HG02981 (cell line): Measurements from ENCODE around the gene CACNA1F.
A peak's percentile ranks its signal among the peaks of the same experiment; 100 is the strongest.

Experiments
- ATAC-seq: cut with Tn5 transposase; IDR thresholded peaks from one replicate; pipeline ENCODE4 v1.9.1; 2021; ENCODE audit warnings: mild to moderate bottlenecking, moderate library complexity; ENCODE audit not compliant: unreplicated experiment

The CACNA1F gene

DNA sequence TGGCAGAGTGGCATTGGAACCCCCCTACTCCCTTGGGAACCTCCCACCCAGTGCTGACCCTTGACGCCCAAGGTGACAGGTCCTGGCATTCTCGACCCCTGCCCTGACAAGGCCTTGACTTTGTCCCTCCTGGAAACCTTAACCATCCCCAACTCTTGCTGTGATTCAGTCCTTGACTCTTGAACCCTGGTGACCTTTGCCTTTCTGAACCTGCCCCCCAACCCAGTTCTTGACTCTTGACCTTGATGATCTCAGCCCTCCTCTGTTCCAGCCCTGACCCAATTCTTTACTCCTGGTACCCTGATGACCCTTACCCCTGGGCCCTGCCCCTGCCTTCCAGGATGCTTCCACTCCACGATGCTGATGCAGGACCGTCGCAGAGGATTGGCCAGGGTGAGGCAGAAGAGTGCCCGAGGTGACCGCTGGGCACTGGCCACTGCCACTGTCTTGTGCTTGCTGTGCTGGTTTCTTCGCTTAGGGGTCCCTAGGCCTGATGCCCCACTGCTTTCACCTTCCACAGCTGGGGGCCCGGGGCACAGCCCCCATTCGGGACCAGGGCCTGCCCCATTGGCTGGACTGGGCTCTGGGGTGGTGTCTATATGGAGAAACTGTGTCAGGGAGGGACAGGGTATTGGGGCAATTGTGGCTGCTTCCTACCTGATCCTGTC lies 1.7 kb downstream of the CACNA1F start:
- ATAC-seq = no peak

- ATAC-seq = peak; percentile 52
These were observed 2.5 kb downstream of the CACNA1F start for GRCh38 chrX:49230500-49231232.

GRCh38 chrX:49228185-49228584 lies 5.0 kb downstream of the CACNA1F start:
- no peak for ATAC-seq

- ATAC-seq = no peak
These were observed 5.4 kb downstream of the CACNA1F start for GRCh38 chrX:49227726-49228125.

DNA sequence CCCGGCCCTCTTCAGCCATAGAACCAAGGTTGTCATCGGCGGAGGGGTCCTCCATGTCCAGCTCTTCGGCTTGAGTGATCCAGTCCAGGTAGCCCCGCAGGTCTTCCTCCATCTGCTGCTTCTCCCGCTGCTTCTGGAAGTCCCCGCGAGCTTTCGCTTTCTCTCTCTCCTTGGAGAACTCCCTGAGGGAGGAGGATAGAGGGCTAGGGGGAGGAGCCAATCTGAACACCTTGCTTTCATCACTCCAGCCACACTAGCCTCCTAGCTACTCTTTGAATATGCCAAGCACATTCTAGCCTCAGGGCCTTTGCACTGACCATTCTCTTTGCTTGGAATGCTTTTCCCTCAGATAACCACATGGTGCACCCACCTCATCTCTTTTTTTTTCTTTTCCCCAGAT lies 6.2 kb downstream of the CACNA1F start:
- ATAC-seq = no peak

DNA sequence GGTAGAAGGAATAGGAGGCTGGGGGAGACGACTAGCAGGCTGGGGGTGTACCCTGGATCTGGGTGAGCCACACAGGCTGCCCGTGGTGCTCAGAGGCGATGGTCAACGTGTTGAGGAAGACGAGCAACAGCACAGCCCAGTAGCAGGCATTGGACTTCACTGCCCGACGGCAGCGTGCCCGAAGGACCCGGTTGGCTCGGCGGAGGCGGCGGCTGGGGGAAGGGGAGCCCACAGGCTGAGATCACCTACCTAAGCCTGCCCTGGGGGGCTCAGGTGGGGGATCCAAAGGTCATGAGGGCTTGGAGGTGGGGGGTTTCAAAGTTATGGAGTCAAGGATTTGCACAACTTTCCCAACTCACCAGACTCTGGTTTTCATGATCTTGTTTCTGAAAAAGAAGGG lies 7.3 kb downstream of the CACNA1F start:
- no peak for ATAC-seq

- no peak for ATAC-seq
These were observed 11.3 kb downstream of the CACNA1F start for GRCh38 chrX:49221868-49222267.

DNA sequence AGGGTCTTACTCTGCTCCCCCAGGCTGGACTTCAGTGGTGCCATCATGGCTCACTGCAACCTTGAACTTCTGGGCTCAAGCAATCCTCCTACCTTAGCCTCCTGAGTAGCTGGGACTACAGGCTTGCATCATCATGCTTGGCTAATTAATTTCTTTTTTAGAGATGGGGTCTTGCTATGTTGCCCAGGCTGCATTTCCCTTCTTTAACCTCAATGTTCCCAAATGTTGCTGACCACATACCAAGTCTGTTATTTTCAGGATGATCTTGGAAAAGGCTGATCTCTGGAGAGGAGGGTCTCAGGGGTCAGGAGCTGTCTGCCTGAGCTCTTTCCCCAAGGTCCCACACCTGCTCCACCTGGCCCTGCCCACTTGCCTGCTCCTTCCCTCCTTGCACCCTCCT lies 13.0 kb downstream of the CACNA1F start:
- ATAC-seq = no peak

DNA sequence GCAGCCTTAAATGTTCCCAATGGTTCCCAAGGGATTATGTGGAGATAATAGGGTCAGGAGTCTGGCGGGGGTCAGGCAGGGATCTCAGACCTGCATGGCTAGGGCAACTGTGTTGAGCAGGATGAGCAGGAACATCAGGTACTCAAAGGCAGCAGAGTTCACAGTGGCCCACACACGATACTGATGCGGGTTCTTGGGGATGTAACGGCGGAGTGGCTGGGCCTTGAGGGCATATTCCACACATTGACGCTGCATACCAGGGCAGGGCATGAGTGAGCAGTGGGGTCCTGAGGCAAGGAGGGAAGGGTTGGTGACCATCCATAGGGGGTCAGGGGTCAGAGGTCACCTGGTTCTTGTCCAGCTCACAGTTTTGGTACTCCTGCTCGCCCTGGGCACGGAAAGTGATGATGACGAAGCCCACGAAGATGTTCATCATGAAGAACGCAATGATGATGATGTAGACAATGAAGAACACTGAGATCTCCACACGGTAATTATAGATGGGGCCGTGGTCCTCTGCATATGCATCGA lies 18.1 kb downstream of the CACNA1F start:
- ATAC-seq = no peak

DNA sequence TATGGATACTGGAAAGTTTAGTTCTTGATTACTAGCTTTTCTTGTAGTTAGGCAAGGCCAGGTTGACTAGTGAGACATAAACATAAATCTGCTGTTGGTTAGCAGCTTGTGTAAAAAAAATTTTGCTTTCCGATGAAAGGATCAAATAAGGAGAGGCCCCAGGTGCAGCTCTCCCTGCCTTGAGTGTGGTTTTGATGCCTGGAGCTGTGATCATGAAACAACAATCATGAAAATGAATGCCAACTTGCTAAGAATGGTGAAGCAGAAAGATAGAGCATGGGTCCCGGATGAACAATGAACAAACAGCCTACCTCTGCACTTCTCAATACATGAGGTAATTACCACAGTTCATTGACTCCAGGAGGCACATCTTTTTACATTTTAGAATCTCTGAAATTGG lies 18.7 kb downstream of the CACNA1F start:
- ATAC-seq = no peak

DNA sequence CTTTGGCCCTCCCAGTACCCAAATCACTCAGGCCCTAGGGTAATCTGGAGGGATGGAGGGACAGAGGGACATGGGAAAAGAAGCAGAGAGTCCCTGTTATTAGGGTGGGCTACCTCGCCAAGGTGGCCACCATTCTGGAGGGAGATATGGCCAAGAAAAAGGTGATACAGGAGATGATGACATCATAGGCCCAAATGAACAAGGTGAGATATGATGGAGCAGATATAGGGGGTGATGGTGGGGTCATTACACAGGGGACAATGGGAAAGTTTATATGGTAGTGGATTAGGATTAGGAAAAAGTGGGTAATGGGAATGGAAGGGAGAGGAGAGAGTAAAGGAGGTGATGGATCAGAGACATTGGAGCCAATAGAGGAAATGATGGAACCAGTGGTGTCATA lies 20.3 kb downstream of the CACNA1F start:
- no peak for ATAC-seq

DNA sequence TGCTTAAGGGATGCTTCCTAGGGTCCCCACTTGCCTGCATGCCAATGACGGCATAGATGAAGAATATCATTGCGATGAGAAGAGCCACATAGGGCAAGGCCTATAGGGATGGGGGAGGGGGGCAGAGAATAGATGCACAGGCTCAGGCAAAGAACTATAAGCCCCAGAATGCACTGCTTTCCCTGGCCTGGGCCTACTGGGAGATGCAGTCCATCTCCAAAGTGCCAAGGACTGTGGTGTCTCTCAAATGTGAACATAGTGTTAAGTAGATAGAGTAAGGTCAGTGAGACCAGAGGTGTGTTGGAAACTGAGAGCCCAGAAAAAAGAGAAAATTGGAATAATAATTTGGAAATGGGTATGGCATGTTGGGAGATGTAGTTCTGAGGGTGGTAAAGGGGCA lies 20.9 kb downstream of the CACNA1F start:
- no peak for ATAC-seq

DNA sequence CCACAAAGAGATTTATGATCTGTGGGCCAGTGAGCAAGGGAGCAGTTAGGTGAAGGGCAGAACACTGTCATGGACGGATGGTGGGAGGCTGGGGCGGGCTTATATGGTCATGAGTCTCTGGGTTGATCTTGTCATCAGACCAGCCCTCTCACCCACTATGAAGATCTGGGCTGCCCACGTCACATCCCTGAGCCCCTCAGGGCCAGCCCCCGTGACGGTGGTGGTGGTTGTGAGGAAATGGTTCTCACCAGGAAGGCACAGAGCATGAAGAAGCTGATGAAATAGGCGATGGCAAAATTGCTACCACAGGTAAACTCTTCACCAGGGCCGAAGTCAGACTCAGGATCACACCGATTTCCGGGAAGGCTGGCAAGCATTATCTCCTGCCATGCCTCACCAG lies 22.1 kb downstream of the CACNA1F start:
- ATAC-seq = no peak

- ATAC-seq = no peak
These were observed 22.7 kb downstream of the CACNA1F start for GRCh38 chrX:49210406-49210805.

GRCh38 chrX:49209434-49210251 lies 23.5 kb downstream of the CACNA1F start:
- no peak for ATAC-seq

GRCh38 chrX:49208399-49208798 lies 24.7 kb downstream of the CACNA1F start:
- ATAC-seq = no peak

- no peak for ATAC-seq
These were observed 26.6 kb downstream of the CACNA1F start for GRCh38 chrX:49206543-49206942.

DNA sequence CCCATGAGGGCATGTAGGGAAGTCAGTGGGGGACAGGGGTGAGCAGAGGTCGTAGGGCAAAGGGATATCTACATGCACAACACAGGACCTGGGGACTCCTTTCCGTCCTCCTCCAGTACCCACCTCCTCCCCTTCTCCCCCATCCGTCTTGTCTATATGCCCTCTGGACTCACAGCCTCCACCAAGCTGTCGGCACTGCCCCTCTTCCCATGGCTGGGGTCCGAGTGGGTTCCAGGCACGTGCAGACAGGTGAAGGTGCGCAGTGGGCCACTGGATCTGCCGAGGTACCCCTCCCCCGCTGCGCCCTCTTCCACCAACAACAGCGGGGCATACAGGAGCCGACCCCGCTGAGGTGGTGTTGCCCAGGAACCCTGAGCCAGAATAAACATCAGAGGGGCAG lies 27.7 kb downstream of the CACNA1F start:
- no peak for ATAC-seq

GRCh38 chrX:49204709-49205108 lies 28.4 kb downstream of the CACNA1F start:
- ATAC-seq = no peak

GRCh38 chrX:49204017-49204416 lies 29.1 kb downstream of the CACNA1F start:
- ATAC-seq = no peak

GRCh38 chrX:49203536-49203935 lies 29.6 kb downstream of the CACNA1F start:
- no peak for ATAC-seq

DNA sequence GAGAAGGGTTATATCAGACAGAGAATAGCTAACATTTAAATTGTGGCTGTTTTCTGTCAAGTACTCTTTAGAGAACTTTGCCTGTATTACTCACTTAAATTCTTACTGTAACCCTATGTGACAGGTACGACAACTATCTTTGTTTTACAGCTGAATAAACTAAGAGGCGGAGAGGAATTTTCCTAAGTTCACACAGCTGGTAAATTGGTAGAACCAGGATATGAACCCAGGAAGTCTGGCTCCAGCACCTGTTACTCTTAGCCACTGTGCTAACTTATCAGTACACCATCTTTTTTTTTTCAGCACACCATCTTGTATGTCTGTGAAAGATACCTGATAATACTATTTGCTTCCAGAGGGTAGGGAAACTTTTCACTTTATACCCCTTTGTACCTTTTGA lies 31.1 kb downstream of the CACNA1F start:
- no peak for ATAC-seq
